Measurements from ENCODE around the gene BANK1. TPM values are rescaled to one million over a fixed set of nuclear protein-coding genes. Genes with fewer than 3 reads are reported as not detected.

BANK1 gene
- total and polyA plus RNA-seq, 2 donors (not counting 1 experiment from before 2014, with no cell fraction given) = 0.20 to 0.83 TPM

DNA sequence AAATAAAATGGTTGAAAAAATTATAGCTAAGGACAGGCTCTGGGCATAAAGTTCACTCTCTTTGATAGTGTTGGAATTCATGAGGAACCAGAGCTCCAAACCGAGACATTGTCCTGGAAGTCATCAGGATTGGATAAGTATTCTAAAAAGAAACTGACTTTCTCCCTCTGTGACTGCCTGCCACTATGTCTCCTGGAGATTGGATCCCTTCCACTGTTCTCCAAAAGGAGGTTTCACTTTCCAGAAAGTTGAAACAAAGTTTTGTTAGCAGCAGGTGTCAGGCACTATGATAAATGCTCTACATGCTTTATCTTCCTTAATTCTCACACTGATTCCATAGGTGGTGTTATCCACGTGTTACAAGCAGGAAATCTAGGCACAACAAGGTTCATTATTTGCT is 16.8 kb downstream of the BANK1 start:
- H3K4me2 ChIP-seq (ENCODE audit: extremely low read depth, insufficient read depth, low read length) = no peak overlapping the region
- no peak overlapping the region for H3K4me3 ChIP-seq (replicated peaks in 1 of 4; ENCODE audit: control extremely low read depth in 1 of 4, insufficient read depth in 1 of 4, low read depth in 3 of 4, low read length in 4 of 4)
- TF ChIP-seq EZH2 (IDR thresholded peaks at IDR 0.05; ENCODE audit: low read length, missing control alignments) = no peak
- TF ChIP-seq, protein P1, sequence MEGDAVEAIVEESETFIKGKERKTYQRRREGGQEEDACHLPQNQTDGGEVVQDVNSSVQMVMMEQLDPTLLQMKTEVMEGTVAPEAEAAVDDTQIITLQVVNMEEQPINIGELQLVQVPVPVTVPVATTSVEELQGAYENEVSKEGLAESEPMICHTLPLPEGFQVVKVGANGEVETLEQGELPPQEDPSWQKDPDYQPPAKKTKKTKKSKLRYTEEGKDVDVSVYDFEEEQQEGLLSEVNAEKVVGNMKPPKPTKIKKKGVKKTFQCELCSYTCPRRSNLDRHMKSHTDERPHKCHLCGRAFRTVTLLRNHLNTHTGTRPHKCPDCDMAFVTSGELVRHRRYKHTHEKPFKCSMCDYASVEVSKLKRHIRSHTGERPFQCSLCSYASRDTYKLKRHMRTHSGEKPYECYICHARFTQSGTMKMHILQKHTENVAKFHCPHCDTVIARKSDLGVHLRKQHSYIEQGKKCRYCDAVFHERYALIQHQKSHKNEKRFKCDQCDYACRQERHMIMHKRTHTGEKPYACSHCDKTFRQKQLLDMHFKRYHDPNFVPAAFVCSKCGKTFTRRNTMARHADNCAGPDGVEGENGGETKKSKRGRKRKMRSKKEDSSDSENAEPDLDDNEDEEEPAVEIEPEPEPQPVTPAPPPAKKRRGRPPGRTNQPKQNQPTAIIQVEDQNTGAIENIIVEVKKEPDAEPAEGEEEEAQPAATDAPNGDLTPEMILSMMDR (conservative IDR thresholded peaks at IDR 0.05 in 1 of 2, IDR thresholded peaks at IDR 0.05 in 1 of 2; ENCODE audit: low read depth in 1 of 2, low read length in 2 of 2) = no peak
- no peaks in the 10 kb centered on the region for H4K20me1 ChIP-seq (ENCODE audit: control insufficient read depth, extremely low read depth, insufficient read depth, low read length)
- H2AFZ ChIP-seq (ENCODE audit: low read length) = no peak overlapping the region
- no peak overlapping the region for H3K9ac ChIP-seq (ENCODE audit: insufficient read depth, low read length)
- H3K27ac ChIP-seq (ENCODE audit: insufficient read depth, low read length) = no peak overlapping the region
- H3K79me2 ChIP-seq (ENCODE audit: control insufficient read depth, insufficient read depth, low read length) = no peaks in the 10 kb centered on the region
- DNase-seq (ENCODE audit: low read depth in 2 of 2) = no peak
- no peaks in the 10 kb centered on the region for H3K9me3 ChIP-seq (ENCODE audit: control insufficient read depth, insufficient read depth, low read depth, low read length)
- no peaks in the 10 kb centered on the region for H3K36me3 ChIP-seq (ENCODE audit: control insufficient read depth, insufficient read depth, low read length)
- H3K4me1 ChIP-seq (ENCODE audit: control insufficient read depth, extremely low read depth, insufficient read depth, low read length) = no peaks in the 10 kb centered on the region
- no peaks in the 10 kb centered on the region for H3K27me3 ChIP-seq (ENCODE audit: control insufficient read depth, insufficient read depth, low read length)

DNA sequence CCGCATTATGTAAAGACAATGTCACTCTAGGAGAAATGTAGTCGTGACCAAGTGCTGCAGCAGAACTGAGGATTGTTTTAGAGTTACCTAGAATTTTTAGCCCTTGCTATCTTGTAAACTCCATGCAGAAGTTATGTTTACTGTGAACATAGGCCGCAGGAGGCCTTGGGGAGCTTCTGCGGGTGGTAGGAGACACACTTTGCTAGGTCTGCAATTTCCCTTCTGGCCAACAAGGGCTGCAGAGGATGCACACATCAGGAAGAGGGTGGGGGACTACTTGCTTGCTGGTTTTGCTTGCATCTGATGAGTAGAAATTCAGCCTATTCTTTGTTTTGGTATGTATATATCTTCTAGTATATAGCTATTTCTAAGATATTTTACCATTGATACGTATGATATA is 23.1 kb downstream of the BANK1 start:
- H3K4me1 ChIP-seq (ENCODE audit: control insufficient read depth, extremely low read depth, insufficient read depth, low read length) = no peaks in the 10 kb centered on the region
- H3K9me3 ChIP-seq (ENCODE audit: control insufficient read depth, insufficient read depth, low read depth, low read length) = no peaks in the 10 kb centered on the region
- H4K20me1 ChIP-seq (ENCODE audit: control insufficient read depth, extremely low read depth, insufficient read depth, low read length) = no peaks in the 10 kb centered on the region
- no peaks in the 10 kb centered on the region for H3K27me3 ChIP-seq (ENCODE audit: control insufficient read depth, insufficient read depth, low read length)
- no peak for DNase-seq (ENCODE audit: low read depth in 2 of 2)
- H3K4me3 ChIP-seq (replicated peaks in 1 of 4; ENCODE audit: control extremely low read depth in 1 of 4, insufficient read depth in 1 of 4, low read depth in 3 of 4, low read length in 4 of 4) = no peak overlapping the region
- H3K9ac ChIP-seq (ENCODE audit: insufficient read depth, low read length) = no peak overlapping the region
- TF ChIP-seq, protein P1 (conservative IDR thresholded peaks at IDR 0.05 in 1 of 2, IDR thresholded peaks at IDR 0.05 in 1 of 2; ENCODE audit: low read depth in 1 of 2, low read length in 2 of 2) = no peak
- no peak for TF ChIP-seq EZH2 (IDR thresholded peaks at IDR 0.05; ENCODE audit: low read length, missing control alignments)
- no peak overlapping the region for H2AFZ ChIP-seq (ENCODE audit: low read length)
- no peaks in the 10 kb centered on the region for H3K79me2 ChIP-seq (ENCODE audit: control insufficient read depth, insufficient read depth, low read length)
- no peaks in the 10 kb centered on the region for H3K36me3 ChIP-seq (ENCODE audit: control insufficient read depth, insufficient read depth, low read length)
- no peak overlapping the region for H3K4me2 ChIP-seq (ENCODE audit: extremely low read depth, insufficient read depth, low read length)
- H3K27ac ChIP-seq (ENCODE audit: insufficient read depth, low read length) = no peak overlapping the region

DNA sequence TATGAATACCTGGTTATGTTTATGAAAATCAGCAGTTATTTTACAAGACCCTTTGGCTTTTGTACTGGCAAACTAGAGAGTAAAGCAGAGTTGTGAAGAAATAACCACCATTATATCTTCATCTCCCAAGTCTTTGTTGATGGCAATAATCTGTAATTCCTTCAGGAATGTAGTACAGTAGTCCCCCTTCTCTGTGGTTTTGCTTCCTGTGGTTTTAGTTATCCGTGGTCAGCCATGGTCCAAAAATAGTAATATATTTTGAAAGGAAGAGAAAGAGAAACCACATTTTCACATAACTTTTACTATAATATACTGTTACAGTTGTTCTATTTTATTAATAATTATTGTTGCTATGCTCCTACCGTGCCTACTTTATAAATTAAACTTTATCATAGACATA is 27.8 kb downstream of the BANK1 start:
- H3K4me2 ChIP-seq (ENCODE audit: extremely low read depth, insufficient read depth, low read length) = no peak overlapping the region
- no peak overlapping the region for H3K9ac ChIP-seq (ENCODE audit: insufficient read depth, low read length)
- no peaks in the 10 kb centered on the region for H3K9me3 ChIP-seq (ENCODE audit: control insufficient read depth, insufficient read depth, low read depth, low read length)
- no peak overlapping the region for H2AFZ ChIP-seq (ENCODE audit: low read length)
- no peaks in the 10 kb centered on the region for H3K27me3 ChIP-seq (ENCODE audit: control insufficient read depth, insufficient read depth, low read length)
- H3K36me3 ChIP-seq (ENCODE audit: control insufficient read depth, insufficient read depth, low read length) = no peaks in the 10 kb centered on the region
- TF ChIP-seq, protein P1 (conservative IDR thresholded peaks at IDR 0.05 in 1 of 2, IDR thresholded peaks at IDR 0.05 in 1 of 2; ENCODE audit: low read depth in 1 of 2, low read length in 2 of 2) = no peak
- no peak for TF ChIP-seq EZH2 (IDR thresholded peaks at IDR 0.05; ENCODE audit: low read length, missing control alignments)
- no peaks in the 10 kb centered on the region for H3K4me1 ChIP-seq (ENCODE audit: control insufficient read depth, extremely low read depth, insufficient read depth, low read length)
- no peaks in the 10 kb centered on the region for H4K20me1 ChIP-seq (ENCODE audit: control insufficient read depth, extremely low read depth, insufficient read depth, low read length)
- H3K79me2 ChIP-seq (ENCODE audit: control insufficient read depth, insufficient read depth, low read length) = no peaks in the 10 kb centered on the region
- no peak overlapping the region for H3K27ac ChIP-seq (ENCODE audit: insufficient read depth, low read length)
- H3K4me3 ChIP-seq (replicated peaks in 1 of 4; ENCODE audit: control extremely low read depth in 1 of 4, insufficient read depth in 1 of 4, low read depth in 3 of 4, low read length in 4 of 4) = no peak overlapping the region
- peak in 1 of 2 donors; percentile 78 for DNase-seq (ENCODE audit: low read depth in 2 of 2)

Measured in fibroblast of lung (primary cell).